Measurements from ENCODE around the gene SGIP1. TPM values are rescaled to one million over a fixed set of nuclear protein-coding genes. Genes with fewer than 3 reads are reported as not detected.

Gene SGIP1
- total and polyA plus RNA-seq, 8 donors, result 0.31 to 2.3 (median 1.1) TPM

- no peak for DNase-seq
- WGBS, 2 donors, result 66 to 67% methylated on average over 2 of the region's 2 CpGs
These were observed 153.4 kb downstream of the SGIP1 start for GRCh38 chr1:66687358-66687757.

GRCh38 chr1:66690666-66691381, 156.9 kb downstream of the SGIP1 start:
- intact Hi-C loops (cut with DNase I), result no loop called here
- TF ChIP-seq CTCF (IDR thresholded peaks at IDR 0.05), result no peak
- FAIRE-seq (no peak), ATAC-seq (no peak), DNase-seq (no peak)
- H3K4me3 ChIP-seq, result no peak overlapping the region
- no peaks in the 10 kb centered on the region for H3K36me3 ChIP-seq
- no peak overlapping the region for H3K27ac ChIP-seq
- no peaks in the 10 kb centered on the region for H3K27me3 ChIP-seq
- no peaks in the 10 kb centered on the region for H3K4me1 ChIP-seq
- H3K9me3 ChIP-seq, result no peaks in the 10 kb centered on the region
- 46 to 47% methylated on average over 7 of the region's 7 CpGs for WGBS, 2 donors

More at GRCh38 chr1:66687358-66687757, 153.4 kb downstream of the SGIP1 start:
- Histone ChIP-seq H3K36me3 (no peaks in the 10 kb centered on the region), H3K4me3 (no peak overlapping the region), H3K27ac (no peak overlapping the region), H3K9me3 (no peaks in the 10 kb centered on the region), H3K4me1 (no peaks in the 10 kb centered on the region), H3K27me3 (no peaks in the 10 kb centered on the region)
- TF ChIP-seq CTCF (IDR thresholded peaks at IDR 0.05), result no peak
- FAIRE-seq (no peak), ATAC-seq (no peak)
- intact Hi-C loops (cut with DNase I), result no loop called here

- H3K4me3 ChIP-seq, result no peak overlapping the region
- DNase-seq, result no peak
- no peak for TF ChIP-seq CTCF (IDR thresholded peaks at IDR 0.05)
- H3K27me3 ChIP-seq, result no peaks in the 10 kb centered on the region
- H3K9me3 ChIP-seq, result no peaks in the 10 kb centered on the region
- ATAC-seq, result no peak
- H3K4me1 ChIP-seq, result no peaks in the 10 kb centered on the region
- no peaks in the 10 kb centered on the region for H3K36me3 ChIP-seq
- 48 to 57% methylated on average over 3 of the region's 3 CpGs for WGBS, 2 donors
- no peak overlapping the region for H3K27ac ChIP-seq
- no peak for FAIRE-seq
- intact Hi-C loops (cut with DNase I), result no loop called here
These were observed 158.7 kb downstream of the SGIP1 start for GRCh38 chr1:66692681-66693080.

GRCh38 chr1:66693856-66694255, 159.9 kb downstream of the SGIP1 start:
- no peak for TF ChIP-seq CTCF (IDR thresholded peaks at IDR 0.05)
- no peak for ATAC-seq
- DNase-seq, result no peak
- intact Hi-C loops (cut with DNase I), result no loop called here
- H3K9me3 ChIP-seq, result no peaks in the 10 kb centered on the region
- H3K4me3 ChIP-seq, result no peak overlapping the region
- H3K36me3 ChIP-seq, result no peaks in the 10 kb centered on the region
- no peak for FAIRE-seq
- H3K27me3 ChIP-seq, result no peaks in the 10 kb centered on the region
- no peak overlapping the region for H3K27ac ChIP-seq
- no peaks in the 10 kb centered on the region for H3K4me1 ChIP-seq

GRCh38 chr1:66695116-66695515, 161.2 kb downstream of the SGIP1 start:
- TF ChIP-seq CTCF (IDR thresholded peaks at IDR 0.05), result no peak
- WGBS, 2 donors, result 48 to 52% methylated on average over 5 of the region's 5 CpGs
- intact Hi-C loops (cut with DNase I), result no loop called here
- H3K4me3 ChIP-seq, result no peak overlapping the region
- H3K27ac ChIP-seq, result no peak overlapping the region
- FAIRE-seq (no peak), ATAC-seq (no peak), DNase-seq (no peak)
- no peaks in the 10 kb centered on the region for H3K4me1 ChIP-seq
- H3K9me3 ChIP-seq, result no peaks in the 10 kb centered on the region
- H3K36me3 ChIP-seq, result no peaks in the 10 kb centered on the region
- no peaks in the 10 kb centered on the region for H3K27me3 ChIP-seq
